Measurements from ENCODE around the gene ESPN. TPM values are rescaled to one million over a fixed set of nuclear protein-coding genes. Genes with fewer than 3 reads are reported as not detected.

The ESPN gene
- polyA plus RNA-seq, 4 donors: 14.0 to 26.5 (median 20.6) TPM

DNA sequence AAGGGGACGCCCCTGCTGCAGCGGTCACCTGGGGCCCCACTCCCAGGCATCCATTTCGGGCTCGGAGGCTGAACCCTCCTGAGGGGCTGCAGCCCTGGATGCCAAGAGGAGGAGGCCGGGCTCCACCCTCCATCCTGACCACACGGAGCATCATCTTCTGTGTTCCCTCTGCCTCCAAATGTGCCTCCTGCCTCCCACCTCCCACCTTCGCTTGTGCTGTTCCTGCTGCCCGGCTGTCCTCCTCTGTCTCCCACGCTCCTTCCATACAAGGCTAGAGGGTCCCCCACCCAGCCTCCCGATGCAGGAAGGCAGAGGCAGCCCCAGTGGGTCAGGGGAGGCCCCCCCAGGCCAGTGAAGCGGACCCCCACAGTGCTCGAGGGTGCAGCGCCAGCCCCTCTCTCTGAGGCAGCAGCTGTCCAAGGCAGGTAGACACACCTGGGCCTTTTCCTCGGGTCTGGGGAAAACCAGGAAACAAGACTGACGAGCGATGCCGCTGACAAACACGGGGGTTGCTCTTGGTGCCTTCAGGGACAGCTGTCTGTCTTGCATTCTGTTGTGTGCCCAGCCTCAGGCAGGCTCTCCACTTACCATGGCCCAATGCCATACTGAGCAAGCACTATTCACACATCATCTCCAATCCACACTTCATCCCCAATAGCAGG, 83.7 kb downstream of the ESPN start:
- no peak for DNase-seq (ENCODE audit: low read depth in 4 of 4, low spot score in 2 of 4)

DNA sequence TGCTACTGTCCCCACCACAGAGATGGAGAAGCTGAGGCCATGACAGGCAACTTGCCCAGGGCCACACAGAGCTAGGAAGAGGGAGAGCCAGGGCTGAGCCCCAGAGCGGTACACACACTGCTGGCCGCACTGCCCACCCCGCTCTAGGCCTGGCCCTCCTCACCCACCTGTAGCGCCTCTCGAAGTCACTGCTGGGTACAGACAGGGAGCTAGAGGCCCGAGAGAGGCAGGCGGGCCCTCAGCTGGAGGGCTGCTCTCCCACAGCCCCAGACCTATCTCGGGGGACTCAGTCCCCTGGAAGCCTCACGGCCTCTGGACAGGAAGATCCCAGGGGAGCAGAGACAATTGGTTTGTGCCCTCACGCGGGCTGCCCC, 84.2 kb downstream of the ESPN start:
- no peak for DNase-seq (ENCODE audit: low read depth in 4 of 4, low spot score in 2 of 4)

DNA sequence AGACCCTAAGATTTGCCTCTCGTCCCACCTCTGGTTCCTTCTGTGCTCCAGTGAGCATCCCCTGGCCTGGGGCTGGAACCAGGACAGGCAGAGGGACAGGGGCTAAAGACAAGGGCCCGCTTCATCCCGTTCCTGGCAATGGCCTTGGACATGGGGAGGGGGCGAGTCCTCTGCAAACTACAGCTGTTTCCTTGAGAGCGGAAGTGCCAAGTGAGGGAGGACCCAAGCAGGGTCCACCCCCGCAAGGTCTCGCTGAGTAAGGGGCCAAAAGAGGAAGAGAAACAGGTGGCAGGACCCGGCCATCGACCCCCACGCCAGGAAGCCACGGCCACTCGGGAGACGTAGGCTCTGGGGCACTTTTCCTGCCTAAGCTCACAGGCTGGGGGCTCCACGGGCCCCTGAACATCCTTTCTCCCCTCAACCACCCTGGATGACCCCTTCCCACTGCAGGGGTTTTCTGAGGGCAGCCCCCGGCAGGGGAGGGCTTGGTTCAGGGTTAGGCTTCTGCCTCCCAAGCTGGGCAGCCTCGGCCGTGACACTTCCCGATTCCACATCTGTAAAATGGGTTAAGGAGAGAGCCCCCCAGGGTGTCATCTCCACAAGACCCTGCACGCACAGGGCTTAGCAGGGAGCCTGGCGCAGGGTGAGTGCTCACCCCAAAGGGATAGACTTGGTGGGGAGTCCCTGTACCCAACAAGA, 84.8 kb downstream of the ESPN start:
- DNase-seq (ENCODE audit: low read depth in 4 of 4, low spot score in 2 of 4): no peak

DNA sequence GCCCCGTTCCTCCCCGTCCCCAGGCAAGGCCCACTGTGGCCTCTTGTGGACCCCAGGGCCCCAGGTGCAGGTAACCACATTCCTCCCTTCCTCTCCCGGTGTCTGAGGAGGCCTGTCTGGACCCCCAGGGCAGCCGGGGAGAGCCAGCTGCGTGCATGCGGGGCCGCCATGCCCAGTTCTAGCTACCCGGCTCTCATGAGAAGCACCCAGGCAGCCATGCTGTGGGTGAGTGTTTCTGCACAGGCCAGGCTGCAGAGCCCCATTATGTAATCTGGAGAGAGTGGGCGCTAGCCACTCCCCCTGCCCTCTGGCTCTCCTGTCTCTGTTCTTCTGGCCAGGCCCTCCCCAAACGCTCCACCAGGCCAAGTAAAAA, 85.3 kb downstream of the ESPN start:
- no peak for DNase-seq (ENCODE audit: low read depth in 4 of 4, low spot score in 2 of 4)

DNA sequence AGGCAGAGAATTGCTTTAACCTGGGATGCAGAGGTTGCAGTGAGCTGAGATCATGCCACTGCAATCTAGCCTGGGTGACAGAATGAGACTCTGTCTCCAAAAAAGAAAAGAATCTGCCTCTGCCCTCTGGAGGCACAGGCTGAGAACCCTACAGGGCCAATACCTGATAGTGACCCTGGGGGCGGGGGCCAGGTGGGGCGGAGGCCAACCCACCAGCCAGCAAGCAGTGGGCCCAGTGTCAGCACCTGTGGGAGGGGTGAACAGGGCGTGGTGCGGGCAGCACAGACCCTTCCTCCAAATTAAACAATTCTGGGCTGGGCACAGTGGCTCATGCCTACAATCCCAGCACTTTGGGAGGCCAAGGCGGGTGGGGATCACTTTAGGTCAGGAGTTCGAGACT, 85.9 kb downstream of the ESPN start:
- DNase-seq (ENCODE audit: low read depth in 4 of 4, low spot score in 2 of 4): no peak

Other genes with a start within 250 kb of the ESPN start
- under 1 TPM; 0.22 to 0.82 (median 0.30) TPM for gene CHD5, start 244.5 kb upstream of the ESPN start, polyA plus RNA-seq (ENCODE audit: insufficient read length in 4 of 4)
- gene RPL22, start 225.2 kb upstream of the ESPN start, polyA plus RNA-seq (ENCODE audit: insufficient read length in 4 of 4): 100 to 1,000 TPM; 502 to 677 (median 612) TPM
- gene RNF207, start 218.7 kb upstream of the ESPN start, polyA plus RNA-seq (ENCODE audit: insufficient read length in 4 of 4): 10 to 100 TPM; 17.0 to 64.1 (median 33.7) TPM
- 10 to 100 TPM; 59.7 to 61.2 (median 60.3) TPM for gene ICMT, start 188.8 kb upstream of the ESPN start, polyA plus RNA-seq (ENCODE audit: insufficient read length in 4 of 4)
- gene HES3, start 180.6 kb upstream of the ESPN start, polyA plus RNA-seq (ENCODE audit: insufficient read length in 4 of 4): not detected
- 10 to 100 TPM in 1 of 4 donors, 1 to 10 TPM in 3; 6.0 to 10.2 (median 8.1) TPM for gene GPR153, start 163.7 kb upstream of the ESPN start, polyA plus RNA-seq (ENCODE audit: insufficient read length in 4 of 4)
- 10 to 100 TPM; 27.8 to 38.4 (median 33.3) TPM for gene ACOT7, start 31.0 kb upstream of the ESPN start, polyA plus RNA-seq (ENCODE audit: insufficient read length in 4 of 4)
- under 1 TPM; 0.23 to 0.84 (median 0.39) TPM for gene HES2, start 4.9 kb upstream of the ESPN start, polyA plus RNA-seq (ENCODE audit: insufficient read length in 4 of 4)
- 10 to 100 TPM in 2 of 4 donors, 1 to 10 TPM in 2; 7.0 to 25.9 (median 17.6) TPM for gene TNFRSF25, start 41.4 kb downstream of the ESPN start, polyA plus RNA-seq (ENCODE audit: insufficient read length in 4 of 4)
- gene PLEKHG5, start 66.9 kb downstream of the ESPN start, polyA plus RNA-seq (ENCODE audit: insufficient read length in 4 of 4): 10 to 100 TPM; 10.7 to 27.3 (median 19.9) TPM
- 10 to 100 TPM; 11.9 to 27.5 (median 19.9) TPM for gene NOL9, start 129.7 kb downstream of the ESPN start, polyA plus RNA-seq (ENCODE audit: insufficient read length in 4 of 4)
- under 1 TPM in 3 of 4 donors, not detected in 1; 0.05 to 0.11 (median 0.10) TPM for gene TAS1R1, start 130.5 kb downstream of the ESPN start, polyA plus RNA-seq (ENCODE audit: insufficient read length in 4 of 4)
- gene ZBTB48, start 155.2 kb downstream of the ESPN start, polyA plus RNA-seq (ENCODE audit: insufficient read length in 4 of 4): 10 to 100 TPM; 27.9 to 42.0 (median 35.7) TPM
- gene KLHL21, start 178.1 kb downstream of the ESPN start, polyA plus RNA-seq (ENCODE audit: insufficient read length in 4 of 4): 10 to 100 TPM; 13.3 to 19.2 (median 16.8) TPM
- gene PHF13, start 189.0 kb downstream of the ESPN start, polyA plus RNA-seq (ENCODE audit: insufficient read length in 4 of 4): 10 to 100 TPM; 21.6 to 28.3 (median 26.1) TPM
- 10 to 100 TPM; 18.6 to 29.8 (median 20.5) TPM for gene THAP3, start 200.1 kb downstream of the ESPN start, polyA plus RNA-seq (ENCODE audit: insufficient read length in 4 of 4)